ENCODE data around the gene NR1H3.

NR1H3 gene

GRCh38 chr11:47259232-47259977, 1.6 kb downstream of the NR1H3 start:
- Histone ChIP-seq H3K9ac (ENCODE audit: low read length) (no peak overlapping the region), H3K36me3 (ENCODE audit: control insufficient read depth, low read depth, low read length) (peaks cover 4% of the 10 kb centered on the region), H3K4me1 (ENCODE audit: control insufficient read depth, low read depth, low read length) (peaks cover 9% of the 10 kb centered on the region), H3K4me3 (ENCODE audit: low read length) (no peak overlapping the region), H3K9me3 (ENCODE audit: control insufficient read depth, low read depth, low read length) (no peaks in the 10 kb centered on the region), H3K27ac (ENCODE audit: low read length) (no peak overlapping the region), H3K27me3 (ENCODE audit: control insufficient read depth, insufficient read depth, low read length) (no peaks in the 10 kb centered on the region)

GRCh38 chr11:47260366-47260765, 2.6 kb downstream of the NR1H3 start:
- Histone ChIP-seq H3K4me1 (ENCODE audit: control insufficient read depth, low read depth, low read length) (peaks cover 9% of the 10 kb centered on the region), H3K27ac (ENCODE audit: low read length) (no peak overlapping the region), H3K9ac (ENCODE audit: low read length) (no peak overlapping the region), H3K9me3 (ENCODE audit: control insufficient read depth, low read depth, low read length) (no peaks in the 10 kb centered on the region), H3K4me3 (ENCODE audit: low read length) (no peak overlapping the region), H3K36me3 (ENCODE audit: control insufficient read depth, low read depth, low read length) (peaks cover 4% of the 10 kb centered on the region), H3K27me3 (ENCODE audit: control insufficient read depth, insufficient read depth, low read length) (no peaks in the 10 kb centered on the region)

DNA sequence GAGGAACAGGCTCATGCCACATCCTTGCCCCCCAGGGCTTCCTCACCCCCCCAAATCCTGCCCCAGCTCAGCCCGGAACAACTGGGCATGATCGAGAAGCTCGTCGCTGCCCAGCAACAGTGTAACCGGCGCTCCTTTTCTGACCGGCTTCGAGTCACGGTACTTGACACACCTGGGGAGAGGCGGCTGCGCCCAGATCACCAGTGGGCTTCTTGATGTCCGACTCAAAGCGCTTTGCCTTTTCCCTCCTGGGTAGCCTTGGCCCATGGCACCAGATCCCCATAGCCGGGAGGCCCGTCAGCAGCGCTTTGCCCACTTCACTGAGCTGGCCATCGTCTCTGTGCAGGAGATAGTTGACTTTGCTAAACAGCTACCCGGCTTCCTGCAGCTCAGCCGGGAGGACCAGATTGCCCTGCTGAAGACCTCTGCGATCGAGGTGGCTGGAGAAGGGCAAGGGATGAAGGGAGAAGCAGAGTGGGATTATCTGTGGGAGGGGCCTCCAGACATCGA, 3.5 kb downstream of the NR1H3 start:
- no peak overlapping the region for H3K9ac ChIP-seq (ENCODE audit: low read length)
- H3K9me3 ChIP-seq (ENCODE audit: control insufficient read depth, low read depth, low read length): no peaks in the 10 kb centered on the region
- no peak overlapping the region for H3K27ac ChIP-seq (ENCODE audit: low read length)
- H3K36me3 ChIP-seq (ENCODE audit: control insufficient read depth, low read depth, low read length): peaks cover 4% of the 10 kb centered on the region
- H3K27me3 ChIP-seq (ENCODE audit: control insufficient read depth, insufficient read depth, low read length): no peaks in the 10 kb centered on the region
- no peak overlapping the region for H3K4me3 ChIP-seq (ENCODE audit: low read length)
- H3K4me1 ChIP-seq (ENCODE audit: control insufficient read depth, low read depth, low read length): peaks cover 9% of the 10 kb centered on the region

GRCh38 chr11:47264119-47264518, 6.3 kb downstream of the NR1H3 start:
- H3K9ac ChIP-seq (ENCODE audit: low read length): no peak overlapping the region
- H3K27ac ChIP-seq (ENCODE audit: low read length): no peak overlapping the region
- no peaks in the 10 kb centered on the region for H3K9me3 ChIP-seq (ENCODE audit: control insufficient read depth, low read depth, low read length)
- no peak overlapping the region for H3K4me3 ChIP-seq (ENCODE audit: low read length)
- no peaks in the 10 kb centered on the region for H3K27me3 ChIP-seq (ENCODE audit: control insufficient read depth, insufficient read depth, low read length)
- H3K4me1 ChIP-seq (ENCODE audit: control insufficient read depth, low read depth, low read length): peaks cover 19% of the 10 kb centered on the region
- H3K36me3 ChIP-seq (ENCODE audit: control insufficient read depth, low read depth, low read length): peaks cover 4% of the 10 kb centered on the region

DNA sequence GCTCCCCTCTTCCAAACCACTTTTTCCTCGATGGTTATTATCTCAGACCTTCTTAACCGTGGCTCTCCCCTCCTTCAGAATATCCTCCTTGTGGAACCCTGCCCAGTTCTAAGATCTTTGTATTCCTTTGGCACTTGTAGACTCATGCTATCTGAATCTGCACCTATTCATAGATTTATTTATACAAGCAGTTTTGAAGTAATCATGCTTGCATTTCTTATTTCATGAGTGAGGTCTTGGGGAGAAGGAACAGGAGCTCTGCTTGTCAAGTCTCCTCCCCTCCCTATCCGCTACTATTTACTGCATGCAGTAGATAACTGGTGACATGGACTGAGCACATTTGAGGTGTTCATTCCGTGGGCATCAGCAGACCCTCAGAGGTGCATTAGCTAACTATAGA, 6.7 kb downstream of the NR1H3 start:
- H3K9me3 ChIP-seq (ENCODE audit: control insufficient read depth, low read depth, low read length): no peaks in the 10 kb centered on the region
- no peak overlapping the region for H3K9ac ChIP-seq (ENCODE audit: low read length)
- H3K4me3 ChIP-seq (ENCODE audit: low read length): no peak overlapping the region
- H3K27ac ChIP-seq (ENCODE audit: low read length): no peak overlapping the region
- no peaks in the 10 kb centered on the region for H3K27me3 ChIP-seq (ENCODE audit: control insufficient read depth, insufficient read depth, low read length)
- H3K4me1 ChIP-seq (ENCODE audit: control insufficient read depth, low read depth, low read length): peaks cover 16% of the 10 kb centered on the region
- peaks cover 4% of the 10 kb centered on the region for H3K36me3 ChIP-seq (ENCODE audit: control insufficient read depth, low read depth, low read length)

- H3K27ac ChIP-seq (ENCODE audit: low read length): no peak overlapping the region
- no peak overlapping the region for H3K9ac ChIP-seq (ENCODE audit: low read length)
Observed at GRCh38 chr11:47267876-47268275, 10.1 kb downstream of the NR1H3 start.

GRCh38 chr11:47268448-47269001, 10.7 kb downstream of the NR1H3 start:
- peak overlapping the region; percentile 79 for H3K4me3 ChIP-seq (ENCODE audit: low read length)
- H3K9ac ChIP-seq (ENCODE audit: low read length): peak overlapping the region; percentile 45
- no peaks in the 10 kb centered on the region for H3K9me3 ChIP-seq (ENCODE audit: control insufficient read depth, low read depth, low read length)
- no peaks in the 10 kb centered on the region for H3K36me3 ChIP-seq (ENCODE audit: control insufficient read depth, low read depth, low read length)
- H3K4me1 ChIP-seq (ENCODE audit: control insufficient read depth, low read depth, low read length): peaks cover 26% of the 10 kb centered on the region
- H3K27ac ChIP-seq (ENCODE audit: low read length): peak overlapping the region; percentile 63
- no peaks in the 10 kb centered on the region for H3K27me3 ChIP-seq (ENCODE audit: control insufficient read depth, insufficient read depth, low read length)

More at GRCh38 chr11:47267876-47268275, 10.1 kb downstream of the NR1H3 start:
- no peaks in the 10 kb centered on the region for H3K9me3 ChIP-seq (ENCODE audit: control insufficient read depth, low read depth, low read length)
- H3K4me1 ChIP-seq (ENCODE audit: control insufficient read depth, low read depth, low read length): peaks cover 26% of the 10 kb centered on the region
- H3K36me3 ChIP-seq (ENCODE audit: control insufficient read depth, low read depth, low read length): no peaks in the 10 kb centered on the region
- no peak overlapping the region for H3K4me3 ChIP-seq (ENCODE audit: low read length)
- no peaks in the 10 kb centered on the region for H3K27me3 ChIP-seq (ENCODE audit: control insufficient read depth, insufficient read depth, low read length)

DNA sequence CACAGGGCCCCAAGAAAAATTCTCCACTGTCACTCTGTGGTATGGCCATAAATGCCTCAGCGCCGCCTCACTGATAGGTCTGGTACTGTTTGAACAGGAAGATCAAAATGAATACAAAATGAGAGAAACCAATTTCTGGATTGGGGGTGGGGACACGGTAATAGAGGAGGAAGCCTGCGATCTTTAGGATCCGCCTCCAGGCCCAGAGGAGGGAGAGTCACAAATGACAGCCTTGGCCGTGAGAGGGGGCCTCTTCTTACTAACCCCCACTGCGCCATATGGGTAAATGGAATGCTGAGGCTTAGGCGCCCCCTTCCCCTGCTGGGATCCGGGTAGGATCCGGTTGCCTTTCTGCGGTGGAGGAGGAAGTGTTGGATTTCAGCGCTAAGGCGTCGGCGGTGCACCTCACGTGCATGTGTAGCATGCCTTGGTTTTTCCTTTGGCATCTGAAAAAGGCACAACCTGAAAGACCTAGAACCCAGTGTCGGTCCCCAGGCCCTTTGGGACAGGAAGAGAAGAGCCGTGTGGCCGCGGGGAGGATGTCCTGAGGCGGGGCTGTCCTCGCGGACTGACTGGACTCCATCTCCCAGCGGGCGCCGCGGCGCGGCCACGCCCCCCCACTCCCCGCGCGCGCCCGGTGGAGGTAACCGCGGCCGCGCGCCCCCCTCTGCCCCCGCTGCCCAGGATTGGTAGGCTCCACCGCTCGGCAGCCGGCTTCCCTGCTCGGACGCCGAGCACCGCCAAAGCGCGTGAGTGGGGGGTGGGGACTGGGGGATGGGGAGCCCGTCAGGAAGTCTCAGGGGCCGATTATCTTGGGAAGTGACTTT, 11.4 kb downstream of the NR1H3 start:
- no peaks in the 10 kb centered on the region for H3K9me3 ChIP-seq (ENCODE audit: control insufficient read depth, low read depth, low read length)
- no peaks in the 10 kb centered on the region for H3K27me3 ChIP-seq (ENCODE audit: control insufficient read depth, insufficient read depth, low read length)
- H3K4me3 ChIP-seq (ENCODE audit: low read length): peak overlapping the region; percentile 79
- H3K27ac ChIP-seq (ENCODE audit: low read length): no peak overlapping the region
- H3K36me3 ChIP-seq (ENCODE audit: control insufficient read depth, low read depth, low read length): peaks cover 4% of the 10 kb centered on the region
- H3K4me1 ChIP-seq (ENCODE audit: control insufficient read depth, low read depth, low read length): peaks cover 26% of the 10 kb centered on the region
- peak overlapping the region; percentile 56 for H3K9ac ChIP-seq (ENCODE audit: low read length)

DNA sequence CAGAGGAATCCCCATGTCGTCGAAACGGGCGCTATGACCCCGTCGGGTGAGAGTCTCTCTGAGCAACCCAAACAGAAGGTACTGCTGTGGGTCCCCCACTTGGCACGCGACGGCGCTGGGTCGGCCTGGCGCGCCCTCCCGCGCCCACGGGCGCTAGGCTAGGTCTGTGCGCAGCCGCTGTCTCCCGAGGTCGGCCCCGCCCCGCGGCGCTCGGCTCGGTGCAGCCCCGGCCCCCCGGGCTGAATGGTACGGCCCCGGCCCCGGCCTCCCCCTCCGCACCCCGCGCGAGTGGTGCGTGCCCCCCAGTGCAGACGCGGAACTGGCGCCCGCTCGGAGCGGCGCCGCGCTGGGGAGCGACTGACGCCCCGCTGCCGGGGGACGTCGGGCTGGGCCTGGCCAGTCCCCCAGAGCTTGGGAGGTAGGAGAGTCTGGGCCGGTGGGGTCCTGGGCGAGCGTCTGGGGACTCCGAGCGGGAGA, 12.1 kb downstream of the NR1H3 start, which contains the start of gene MADD:
MADD (plus strand) TSS at position 305 of the 477 bp plus-strand sequence.
- peak within 1 kb of the TSS; percentile 56 for H3K9ac ChIP-seq (ENCODE audit: low read length)
- no peaks in the 10 kb centered on the region for H3K27me3 ChIP-seq (ENCODE audit: control insufficient read depth, insufficient read depth, low read length)
- H3K27ac ChIP-seq (ENCODE audit: low read length): no peak within 1 kb of the TSS
- no peaks in the 10 kb centered on the region for H3K9me3 ChIP-seq (ENCODE audit: control insufficient read depth, low read depth, low read length)
- peaks cover 10% of the 10 kb centered on the region for H3K36me3 ChIP-seq (ENCODE audit: control insufficient read depth, low read depth, low read length)
- H3K4me3 ChIP-seq (ENCODE audit: low read length): peak within 1 kb of the TSS; percentile 79
- peaks cover 26% of the 10 kb centered on the region for H3K4me1 ChIP-seq (ENCODE audit: control insufficient read depth, low read depth, low read length)

DNA sequence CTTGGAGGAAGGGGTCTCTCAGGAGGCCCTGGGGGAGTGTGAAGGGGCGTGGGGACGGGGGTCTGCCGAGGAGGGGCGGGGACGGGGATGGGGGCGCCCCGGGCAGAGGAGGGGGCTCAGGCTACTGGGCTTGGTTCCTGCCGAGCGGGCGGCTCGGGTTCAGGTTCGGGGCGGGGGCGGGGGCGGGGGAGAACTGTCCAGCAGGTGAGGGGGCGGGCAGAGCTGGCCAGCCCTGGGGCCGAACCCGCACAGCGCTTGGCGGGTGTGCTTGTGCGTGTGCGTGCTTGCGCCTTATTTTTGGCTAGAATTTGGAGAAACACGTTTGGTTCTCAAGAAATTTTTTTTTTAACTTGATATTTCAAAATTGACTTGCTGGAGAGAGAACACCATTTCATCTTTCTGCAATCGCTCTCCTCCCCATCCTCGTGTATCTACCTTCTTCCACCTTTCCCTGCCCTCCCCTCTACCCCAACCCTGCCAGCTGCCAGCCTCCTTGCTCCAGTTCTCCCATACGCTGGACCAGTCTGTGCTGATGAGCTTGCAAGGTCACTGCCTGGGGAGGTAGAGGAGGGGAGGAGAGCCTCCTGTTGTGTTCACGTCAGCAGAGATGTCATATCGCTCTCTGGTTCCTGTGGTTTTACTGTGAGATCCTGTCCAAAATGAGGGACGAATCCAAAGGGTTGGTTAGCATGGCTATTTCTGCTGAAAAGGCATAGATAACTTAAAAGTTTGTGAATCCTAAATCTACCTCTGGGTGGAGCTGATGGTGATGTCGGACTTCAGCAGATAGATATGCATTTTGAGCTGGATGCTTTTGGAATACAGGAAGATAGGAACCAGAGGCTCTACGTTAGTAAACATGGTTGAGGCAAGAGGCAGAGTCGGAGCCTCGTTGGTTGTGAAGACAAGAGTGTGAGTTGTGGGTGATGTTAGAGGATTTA, 12.8 kb downstream of the NR1H3 start:
- no peak overlapping the region for H3K9ac ChIP-seq (ENCODE audit: low read length)
- H3K4me3 ChIP-seq (ENCODE audit: low read length): peak overlapping the region; percentile 79
- H3K36me3 ChIP-seq (ENCODE audit: control insufficient read depth, low read depth, low read length): peaks cover 16% of the 10 kb centered on the region
- no peak overlapping the region for H3K27ac ChIP-seq (ENCODE audit: low read length)
- H3K27me3 ChIP-seq (ENCODE audit: control insufficient read depth, insufficient read depth, low read length): no peaks in the 10 kb centered on the region
- H3K4me1 ChIP-seq (ENCODE audit: control insufficient read depth, low read depth, low read length): peaks cover 26% of the 10 kb centered on the region
- H3K9me3 ChIP-seq (ENCODE audit: control insufficient read depth, low read depth, low read length): no peaks in the 10 kb centered on the region
